Measurements from ENCODE around the gene FSCN2.
A peak's percentile ranks its signal among the peaks of the same experiment; 100 is the strongest.

- TF ChIP-seq CTCF (IDR thresholded peaks at IDR 0.05): no peak
- TF ChIP-seq POLR2A (IDR thresholded peaks at IDR 0.05): peak in 1 of 2 donors; percentile 53
Observed at GRCh38 chr17:81556175-81556691, 28.1 kb downstream of the FSCN2 start.

Data from Peyer's patch (tissue), 4 donors.